ENCODE results near the gene SSTR3.

GRCh38 chr22:37171662-37172061 lies 40.6 kb downstream of the SSTR3 start:
- TF ChIP-seq, protein P1, sequence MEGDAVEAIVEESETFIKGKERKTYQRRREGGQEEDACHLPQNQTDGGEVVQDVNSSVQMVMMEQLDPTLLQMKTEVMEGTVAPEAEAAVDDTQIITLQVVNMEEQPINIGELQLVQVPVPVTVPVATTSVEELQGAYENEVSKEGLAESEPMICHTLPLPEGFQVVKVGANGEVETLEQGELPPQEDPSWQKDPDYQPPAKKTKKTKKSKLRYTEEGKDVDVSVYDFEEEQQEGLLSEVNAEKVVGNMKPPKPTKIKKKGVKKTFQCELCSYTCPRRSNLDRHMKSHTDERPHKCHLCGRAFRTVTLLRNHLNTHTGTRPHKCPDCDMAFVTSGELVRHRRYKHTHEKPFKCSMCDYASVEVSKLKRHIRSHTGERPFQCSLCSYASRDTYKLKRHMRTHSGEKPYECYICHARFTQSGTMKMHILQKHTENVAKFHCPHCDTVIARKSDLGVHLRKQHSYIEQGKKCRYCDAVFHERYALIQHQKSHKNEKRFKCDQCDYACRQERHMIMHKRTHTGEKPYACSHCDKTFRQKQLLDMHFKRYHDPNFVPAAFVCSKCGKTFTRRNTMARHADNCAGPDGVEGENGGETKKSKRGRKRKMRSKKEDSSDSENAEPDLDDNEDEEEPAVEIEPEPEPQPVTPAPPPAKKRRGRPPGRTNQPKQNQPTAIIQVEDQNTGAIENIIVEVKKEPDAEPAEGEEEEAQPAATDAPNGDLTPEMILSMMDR (conservative IDR thresholded peaks at IDR 0.05), result no peak
- no peak for TF ChIP-seq ZFX (IDR thresholded peaks at IDR 0.05)
